ENCODE results near the gene FAM107B.
"Not testable (repeated sequence)": the region's sequence is repeated elsewhere in the genome, so short reads cannot be mapped to it uniquely, and the experiment has no call there.

The FAM107B gene

GRCh38 chr10:14774797-14775196 lies at the start of gene FAM107B:
Gene FAM107B, minus strand, starts transcription at chr10:14774897. Its CDS starts 234 bp downstream, at chr10:14774663.
- DNase-seq = no peak

GRCh38 chr10:14823966-14824365 lies 49.3 kb upstream of the FAM107B start:
- no peak for DNase-seq

- peak; percentile 51 for DNase-seq
Observed at GRCh38 chr10:14822879-14823755, 48.4 kb upstream of the FAM107B start.

- DNase-seq = no peak
Observed at GRCh38 chr10:14821635-14822375, 47.1 kb upstream of the FAM107B start.

- DNase-seq = no peak
Observed at GRCh38 chr10:14820775-14821154, 46.1 kb upstream of the FAM107B start.

GRCh38 chr10:14820010-14820774 lies 45.5 kb upstream of the FAM107B start:
- DNase-seq = peak; percentile 61

- DNase-seq = not testable (repeated sequence)
Observed at GRCh38 chr10:14816717-14817116, 42.0 kb upstream of the FAM107B start.

GRCh38 chr10:14815681-14816080 lies 41.0 kb upstream of the FAM107B start:
- peak; percentile 60 for DNase-seq

- DNase-seq = no peak
Observed at GRCh38 chr10:14812271-14812670, 37.6 kb upstream of the FAM107B start.

GRCh38 chr10:14810969-14811953 lies 36.6 kb upstream of the FAM107B start:
- no peak for DNase-seq

GRCh38 chr10:14806318-14806717 lies 31.6 kb upstream of the FAM107B start:
- no peak for DNase-seq

- no peak for DNase-seq
Observed at GRCh38 chr10:14803827-14804226, 29.1 kb upstream of the FAM107B start.

GRCh38 chr10:14801723-14802122 lies 27.0 kb upstream of the FAM107B start:
- DNase-seq = no peak

GRCh38 chr10:14800397-14800796 lies 25.7 kb upstream of the FAM107B start:
- no peak for DNase-seq

GRCh38 chr10:14798636-14799035 lies 23.9 kb upstream of the FAM107B start:
- DNase-seq = no peak

- no peak for DNase-seq
Observed at GRCh38 chr10:14787938-14788337, 13.2 kb upstream of the FAM107B start.

- no peak for DNase-seq
Observed at GRCh38 chr10:14784459-14785055, 9.9 kb upstream of the FAM107B start.

- no peak for DNase-seq
Observed at GRCh38 chr10:14782691-14783363, 8.1 kb upstream of the FAM107B start.

GRCh38 chr10:14781763-14782162 lies 7.1 kb upstream of the FAM107B start:
- no peak for DNase-seq

GRCh38 chr10:14779001-14779651 lies 4.4 kb upstream of the FAM107B start:
- DNase-seq = peak; percentile 10

Data from kidney glomerular epithelial cell (primary cell).